ENCODE measurements around the gene GATD1.

GATD1 gene

DNA sequence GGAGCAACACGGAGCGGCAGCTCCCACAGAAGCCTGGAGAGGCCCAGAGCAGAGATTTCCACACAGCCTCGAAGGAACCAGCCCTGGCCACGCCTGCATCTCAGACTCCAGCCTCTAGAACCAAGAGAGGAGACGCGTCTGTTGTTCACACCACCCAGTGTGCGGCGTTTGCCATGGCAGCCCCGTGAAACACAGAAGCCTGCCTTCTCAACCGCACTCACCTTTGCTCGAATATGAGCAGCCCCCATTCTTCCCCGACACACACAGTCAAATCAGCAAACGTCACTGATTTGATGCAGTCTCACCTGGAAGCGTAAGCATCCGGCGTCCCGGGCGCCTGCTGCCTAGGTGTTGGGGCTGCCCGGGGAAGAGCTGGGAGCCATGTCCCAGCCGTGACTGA is 44.2 kb downstream of the GATD1 start:
- no peak for TF ChIP-seq CTCF (IDR thresholded peaks at IDR 0.05; ENCODE audit: low read depth, low read length)

GRCh38 chr11:729492-730074 is 47.7 kb downstream of the GATD1 start:
- no peak overlapping the region for H3K4me3 ChIP-seq (ENCODE audit: low read depth, low read length)
- TF ChIP-seq CTCF (IDR thresholded peaks at IDR 0.05; ENCODE audit: low read depth, low read length), result no peak

More for the DNA sequence above, 44.2 kb downstream of the GATD1 start:
- no peak overlapping the region for H3K4me3 ChIP-seq (ENCODE audit: low read depth, low read length)

DNA sequence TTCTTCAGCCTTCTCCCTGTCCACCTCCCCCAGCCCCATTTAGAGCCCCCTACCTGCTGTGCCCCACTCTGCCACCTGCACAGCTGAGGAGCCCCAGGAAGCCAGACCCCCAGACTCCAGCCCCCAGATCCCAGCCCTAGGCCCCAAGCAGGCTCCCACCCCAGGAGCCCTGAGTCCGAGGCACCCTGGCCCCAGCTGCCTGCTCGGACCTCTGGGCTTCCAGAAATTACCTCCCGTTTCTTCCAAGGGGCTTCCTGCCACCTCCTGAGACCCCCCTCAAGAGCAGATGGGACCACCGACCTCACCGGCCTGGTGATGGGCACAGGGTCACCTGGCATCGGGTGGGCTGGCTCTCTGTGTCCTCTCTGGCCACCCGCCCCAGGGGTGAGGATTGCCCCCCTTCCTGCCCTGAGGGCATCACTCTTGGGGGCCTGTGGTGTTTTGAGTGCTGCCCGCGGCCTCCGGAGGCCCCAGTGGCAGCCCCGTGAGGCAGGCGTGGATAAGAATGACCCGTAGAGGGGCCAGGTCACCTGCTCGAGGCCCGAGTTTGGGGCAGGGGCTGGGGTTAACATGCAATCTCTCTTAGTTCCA is 48.3 kb downstream of the GATD1 start:
- TF ChIP-seq CTCF (IDR thresholded peaks at IDR 0.05; ENCODE audit: low read depth, low read length), result no peak

DNA sequence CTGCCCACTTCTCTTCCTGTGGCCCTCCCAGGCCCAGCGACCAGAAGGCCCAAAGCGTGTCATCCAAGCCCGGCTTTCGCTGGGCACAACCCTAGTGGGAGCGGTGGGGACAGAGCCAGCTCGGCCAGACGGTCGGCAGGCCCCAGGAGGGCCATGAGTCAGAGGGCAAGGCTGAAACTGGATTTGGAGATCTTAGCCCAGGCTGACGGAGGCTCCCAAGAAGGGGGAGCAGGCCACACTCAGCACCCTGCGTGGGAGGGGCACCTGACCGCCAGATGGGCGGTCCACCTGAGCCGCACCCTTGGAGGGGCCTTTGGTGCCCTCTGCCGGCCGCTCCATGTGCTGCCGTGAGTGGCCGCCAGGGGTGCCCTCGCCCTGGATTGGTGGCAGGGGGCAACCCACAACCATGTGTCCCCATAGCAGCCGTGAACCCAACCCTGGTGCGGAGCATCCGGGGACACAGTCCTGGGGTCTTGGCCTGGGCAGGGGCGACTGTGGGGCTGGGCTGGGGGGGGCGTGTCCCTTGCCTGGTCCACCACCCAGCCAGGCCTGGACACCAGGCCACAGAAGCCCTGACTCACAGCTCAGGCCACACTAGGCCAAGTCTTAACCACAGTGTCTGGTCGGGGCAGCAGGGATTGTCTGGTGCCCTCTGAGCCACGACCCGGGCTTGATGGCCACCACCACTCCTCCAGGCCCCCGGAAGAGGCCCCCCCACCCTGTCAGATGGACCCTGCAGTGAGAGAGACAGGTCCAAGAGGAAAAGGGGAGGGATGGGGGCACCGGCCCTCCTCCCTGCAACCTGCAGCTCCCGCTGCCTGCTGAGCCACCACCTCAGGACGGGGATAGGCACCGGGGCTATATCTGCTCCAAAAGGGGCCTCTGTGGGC is 49.2 kb downstream of the GATD1 start:
- peak; percentile 98 for TF ChIP-seq CTCF (IDR thresholded peaks at IDR 0.05; ENCODE audit: low read depth, low read length)
- no peak overlapping the region for H3K4me3 ChIP-seq (ENCODE audit: low read depth, low read length)

More for the DNA sequence above, 48.3 kb downstream of the GATD1 start:
- H3K4me3 ChIP-seq (ENCODE audit: low read depth, low read length), result no peak overlapping the region

- no peak for TF ChIP-seq CTCF (IDR thresholded peaks at IDR 0.05; ENCODE audit: low read depth, low read length)
- no peak overlapping the region for H3K4me3 ChIP-seq (ENCODE audit: low read depth, low read length)
Measured at GRCh38 chr11:727281-727701, 50.0 kb downstream of the GATD1 start.

DNA sequence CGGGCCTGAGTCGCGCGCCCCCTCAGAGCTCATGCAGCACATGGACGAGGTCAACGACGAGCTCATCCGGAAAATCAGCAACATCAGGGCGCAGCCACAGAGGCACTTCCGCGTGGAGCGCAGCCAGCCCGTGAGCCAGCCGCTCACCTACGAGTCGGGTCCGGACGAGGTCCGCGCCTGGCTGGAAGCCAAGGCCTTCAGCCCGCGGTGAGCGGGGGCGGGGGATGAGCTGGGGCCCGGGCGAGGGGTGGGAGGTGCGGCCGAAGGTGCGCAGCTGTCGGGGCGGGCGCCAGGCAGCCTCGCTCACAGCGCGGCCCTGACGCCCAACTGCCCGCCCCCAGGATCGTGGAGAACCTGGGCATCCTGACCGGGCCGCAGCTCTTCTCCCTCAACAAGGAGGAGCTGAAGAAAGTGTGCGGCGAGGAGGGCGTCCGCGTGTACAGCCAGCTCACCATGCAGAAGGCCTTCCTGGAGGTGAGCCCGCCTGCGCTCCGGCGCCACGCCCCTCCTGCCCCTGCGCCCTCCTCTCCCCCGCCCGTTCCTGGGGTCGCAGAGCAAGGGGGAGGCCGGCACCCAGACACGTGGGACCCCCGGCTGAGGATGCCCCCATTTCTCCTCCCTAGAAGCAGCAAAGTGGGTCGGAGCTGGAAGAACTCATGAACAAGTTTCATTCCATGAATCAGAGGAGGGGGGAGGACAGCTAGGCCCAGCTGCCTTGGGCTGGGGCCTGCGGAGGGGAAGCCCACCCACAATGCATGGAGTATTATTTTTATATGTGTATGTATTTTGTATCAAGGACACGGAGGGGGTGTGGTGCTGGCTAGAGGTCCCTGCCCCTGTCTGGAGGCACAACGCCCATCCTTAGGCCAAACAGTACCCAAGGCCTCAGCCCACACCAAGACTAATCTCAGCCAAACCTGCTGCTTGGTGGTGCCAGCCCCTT is 50.7 kb downstream of the GATD1 start:
- TF ChIP-seq CTCF (IDR thresholded peaks at IDR 0.05; ENCODE audit: low read depth, low read length), result no peak
- H3K4me3 ChIP-seq (ENCODE audit: low read depth, low read length), result no peak overlapping the region

Data from WI38 (cell line).